ENCODE measurements around the gene WDR72. TPM values are rescaled to one million over a fixed set of nuclear protein-coding genes. Genes with fewer than 3 reads are reported as not detected.

WDR72 gene
- total and polyA plus RNA-seq, 11 donors, result 0.01 to 0.11 (median 0.08) TPM; not detected in 8

DNA sequence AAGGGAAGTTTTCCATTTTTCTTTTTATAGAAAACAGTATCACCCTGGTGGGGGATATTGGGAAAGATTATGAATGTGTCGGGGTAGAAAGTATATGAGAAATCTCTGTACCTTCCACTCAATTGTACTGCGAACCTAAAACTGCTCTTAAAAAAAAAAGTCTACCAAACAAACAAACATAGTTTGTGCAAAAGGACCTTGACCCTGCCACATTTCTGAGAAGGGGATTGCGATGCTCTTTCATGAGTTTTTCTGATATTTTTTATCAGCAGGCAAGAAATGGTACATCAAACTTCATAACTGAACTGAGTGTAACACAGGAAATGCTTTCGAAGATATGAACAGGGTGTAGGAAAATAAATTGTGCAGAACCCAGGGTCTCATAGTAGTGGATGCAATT lies 286.0 kb downstream of the WDR72 start:
- H3K4me1 ChIP-seq, result no peaks in the 10 kb centered on the region
- peaks cover 0 to 3% (median 0%) of the 10 kb centered on the region in 9 donors for H3K27me3 ChIP-seq
- intact Hi-C loops (cut with DNase I), result no loop called here
- WGBS, 4 donors, result 74 to 82% (median 80%) methylated on average over 4 of the region's 4 CpGs
- ATAC-seq (no peak), DNase-seq (no peak)
- H3K36me3 ChIP-seq, result no peaks in the 10 kb centered on the region
- H3K9me3 ChIP-seq, result no peaks in the 10 kb centered on the region
- no peak for TF ChIP-seq POLR2A (IDR thresholded peaks at IDR 0.05)
- TF ChIP-seq, protein P1, sequence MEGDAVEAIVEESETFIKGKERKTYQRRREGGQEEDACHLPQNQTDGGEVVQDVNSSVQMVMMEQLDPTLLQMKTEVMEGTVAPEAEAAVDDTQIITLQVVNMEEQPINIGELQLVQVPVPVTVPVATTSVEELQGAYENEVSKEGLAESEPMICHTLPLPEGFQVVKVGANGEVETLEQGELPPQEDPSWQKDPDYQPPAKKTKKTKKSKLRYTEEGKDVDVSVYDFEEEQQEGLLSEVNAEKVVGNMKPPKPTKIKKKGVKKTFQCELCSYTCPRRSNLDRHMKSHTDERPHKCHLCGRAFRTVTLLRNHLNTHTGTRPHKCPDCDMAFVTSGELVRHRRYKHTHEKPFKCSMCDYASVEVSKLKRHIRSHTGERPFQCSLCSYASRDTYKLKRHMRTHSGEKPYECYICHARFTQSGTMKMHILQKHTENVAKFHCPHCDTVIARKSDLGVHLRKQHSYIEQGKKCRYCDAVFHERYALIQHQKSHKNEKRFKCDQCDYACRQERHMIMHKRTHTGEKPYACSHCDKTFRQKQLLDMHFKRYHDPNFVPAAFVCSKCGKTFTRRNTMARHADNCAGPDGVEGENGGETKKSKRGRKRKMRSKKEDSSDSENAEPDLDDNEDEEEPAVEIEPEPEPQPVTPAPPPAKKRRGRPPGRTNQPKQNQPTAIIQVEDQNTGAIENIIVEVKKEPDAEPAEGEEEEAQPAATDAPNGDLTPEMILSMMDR (IDR thresholded peaks at IDR 0.05), result no peak
- H3K27ac ChIP-seq, result no peak overlapping the region
- no peak overlapping the region for H3K4me3 ChIP-seq

DNA sequence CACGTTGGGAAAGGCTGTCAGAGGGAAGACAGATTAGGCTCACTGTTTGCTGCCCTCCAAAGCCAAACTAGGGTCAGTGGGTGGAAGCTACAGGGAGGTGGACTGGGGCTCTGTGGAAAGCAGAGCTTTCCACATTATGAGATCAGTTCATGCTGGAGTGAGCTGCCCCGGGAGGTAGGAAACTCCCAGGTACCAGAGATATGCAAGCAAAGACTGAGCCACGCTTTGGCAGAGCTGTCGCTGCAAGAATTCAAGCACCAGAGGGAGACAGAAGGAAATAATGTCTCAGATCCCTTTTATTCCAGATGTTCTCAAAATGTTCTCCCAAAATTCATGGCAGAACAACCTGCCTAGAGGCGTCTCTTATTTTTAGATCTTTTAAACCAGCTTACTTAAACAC lies 286.6 kb downstream of the WDR72 start:
- WGBS, 4 donors, result 35 to 47% (median 43%) methylated on average over 5 of the region's 5 CpGs
- TF ChIP-seq POLR2A (IDR thresholded peaks at IDR 0.05), result no peak
- TF ChIP-seq, protein P1 (IDR thresholded peaks at IDR 0.05), result no peak
- intact Hi-C loops (cut with DNase I), result no loop called here
- Histone ChIP-seq H3K36me3 (no peaks in the 10 kb centered on the region), H3K27ac (no peak overlapping the region), H3K27me3 (peaks cover 0 to 3% (median 0%) of the 10 kb centered on the region in 9 donors), H3K4me3 (no peak overlapping the region), H3K9me3 (peaks cover 0 to 3% (median 0%) of the 10 kb centered on the region in 12 donors), H3K4me1 (no peaks in the 10 kb centered on the region)
- no peak for DNase-seq
- no peak for ATAC-seq

DNA sequence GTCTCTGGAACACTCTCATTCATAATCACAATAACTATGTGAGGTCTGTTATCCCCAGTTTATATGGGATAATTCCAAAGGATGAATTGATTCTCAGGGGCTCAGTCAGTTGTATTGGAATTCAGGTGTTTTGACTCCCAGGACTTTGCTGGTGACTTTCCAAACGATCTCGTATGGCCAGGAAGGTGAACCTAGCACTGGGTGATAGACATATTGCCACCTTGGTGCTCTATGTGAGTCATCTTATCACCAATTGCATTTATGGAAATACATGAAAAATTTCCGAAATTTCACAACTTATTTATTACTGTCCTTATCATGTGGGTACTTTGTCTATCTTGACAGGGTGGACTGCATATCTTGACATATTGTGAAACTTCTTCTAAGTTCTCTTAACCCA lies 287.3 kb downstream of the WDR72 start:
- Histone ChIP-seq H3K27ac (no peak overlapping the region), H3K4me3 (no peak overlapping the region), H3K36me3 (no peaks in the 10 kb centered on the region), H3K4me1 (no peaks in the 10 kb centered on the region), H3K27me3 (peaks cover 0 to 3% (median 0%) of the 10 kb centered on the region in 9 donors), H3K9me3 (peaks cover 0 to 3% (median 0%) of the 10 kb centered on the region in 12 donors)
- no peak for TF ChIP-seq POLR2A (IDR thresholded peaks at IDR 0.05)
- TF ChIP-seq, protein P1 (IDR thresholded peaks at IDR 0.05), result no peak
- 62 to 78% (median 72%) methylated on average over 3 of the region's 3 CpGs for WGBS, 4 donors
- intact Hi-C loops (cut with DNase I), result no loop called here
- no peak for ATAC-seq
- DNase-seq, result no peak

DNA sequence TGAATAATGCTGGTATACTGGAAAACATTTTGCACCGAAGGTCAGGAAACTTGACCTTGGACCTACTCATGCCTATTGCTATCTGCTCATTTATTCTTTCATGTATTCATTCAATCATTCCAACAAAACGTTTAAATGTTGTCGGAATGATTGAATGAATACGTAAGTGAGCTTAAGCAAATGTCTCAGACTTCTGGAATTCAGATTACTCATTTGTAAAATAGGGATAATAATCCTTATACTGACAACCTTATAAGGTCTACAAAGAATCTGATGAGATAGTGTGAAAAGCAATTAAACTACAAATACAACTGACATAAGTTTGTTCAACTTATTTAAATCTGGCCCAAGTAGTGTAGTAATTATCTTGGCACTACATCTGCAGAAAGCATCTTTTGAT lies 288.7 kb downstream of the WDR72 start:
- no peaks in the 10 kb centered on the region for H3K36me3 ChIP-seq
- no peak for TF ChIP-seq POLR2A (IDR thresholded peaks at IDR 0.05)
- TF ChIP-seq, protein P1 (IDR thresholded peaks at IDR 0.05), result no peak
- H3K4me1 ChIP-seq, result no peaks in the 10 kb centered on the region
- ATAC-seq (no peak), DNase-seq (no peak)
- peaks cover 0 to 3% (median 0%) of the 10 kb centered on the region in 12 donors for H3K9me3 ChIP-seq
- no peak overlapping the region for H3K27ac ChIP-seq
- intact Hi-C loops (cut with DNase I), result no loop called here
- 74 to 84% (median 80%) methylated on average over 4 of the region's 4 CpGs for WGBS, 4 donors
- peaks cover 0 to 3% (median 0%) of the 10 kb centered on the region in 9 donors for H3K27me3 ChIP-seq
- no peak overlapping the region for H3K4me3 ChIP-seq

Data from heart left ventricle (tissue), 16 donors.